IPS-18c (cell line): ENCODE results near the gene PRRC2B.
A peak's percentile ranks its signal among the peaks of the same experiment; 100 is the strongest.
"Not testable (repeated sequence)": the region's sequence is repeated elsewhere in the genome, so short reads cannot be mapped to it uniquely, and the experiment has no call there.

Experiments
- H3K4me3 ChIP-seq: 2 replicates; pipeline ENCODE4 v1.7.0; 2013; ENCODE audit warnings: low read depth, mild to moderate bottlenecking, low read length, moderate library complexity; ENCODE audit not compliant: insufficient read depth
- H3K9me3 ChIP-seq: one replicate; pipeline ENCODE4 v1.6.1; 2013; ENCODE audit warnings: mild to moderate bottlenecking, low read length, moderate library complexity; ENCODE audit not compliant: control insufficient read depth, insufficient read depth

Gene PRRC2B

GRCh38 chr9:131525643-131526565 is 132.0 kb downstream of the PRRC2B start:
- H3K4me3 ChIP-seq = no peak overlapping the region
- H3K9me3 ChIP-seq = no peaks in the 10 kb centered on the region

- Histone ChIP-seq H3K4me3 (no peak overlapping the region), H3K9me3 (no peaks in the 10 kb centered on the region)
Measured at GRCh38 chr9:131528186-131528585, 134.3 kb downstream of the PRRC2B start.

GRCh38 chr9:131528886-131529505 is 135.1 kb downstream of the PRRC2B start:
- Histone ChIP-seq H3K9me3 (no peaks in the 10 kb centered on the region), H3K4me3 (no peak overlapping the region)

- peak overlapping the region; percentile 81 for H3K4me3 ChIP-seq
- H3K9me3 ChIP-seq = no peaks in the 10 kb centered on the region
Measured at GRCh38 chr9:131529597-131530545, 136.0 kb downstream of the PRRC2B start.

- H3K4me3 ChIP-seq = peak overlapping the region; percentile 81
Measured at GRCh38 chr9:131530546-131530919, 136.6 kb downstream of the PRRC2B start.

GRCh38 chr9:131530920-131531832 is 137.3 kb downstream of the PRRC2B start, which contains the start of gene UCK1:
Gene UCK1 (minus strand): TSS chr9:131531263. CDS start chr9:131531174, 89 bp downstream.
- Histone ChIP-seq H3K4me3 (peak within 1 kb of the TSS; percentile 81), H3K9me3 (no peaks in the 10 kb centered on the region)

More at GRCh38 chr9:131530546-131530919, 136.6 kb downstream of the PRRC2B start:
- H3K9me3 ChIP-seq = no peaks in the 10 kb centered on the region

- Histone ChIP-seq H3K9me3 (no peaks in the 10 kb centered on the region), H3K4me3 (no peak overlapping the region)
Measured at GRCh38 chr9:131534721-131535237, 140.9 kb downstream of the PRRC2B start.

GRCh38 chr9:131537946-131538345 is 144.1 kb downstream of the PRRC2B start:
- H3K9me3 ChIP-seq = no peaks in the 10 kb centered on the region
- H3K4me3 ChIP-seq = no peak overlapping the region

- H3K9me3 ChIP-seq = peaks cover 4% of the 10 kb centered on the region
- H3K4me3 ChIP-seq = no peak overlapping the region
Measured at GRCh38 chr9:131539223-131539923, 145.5 kb downstream of the PRRC2B start.

GRCh38 chr9:131543141-131543540 is 149.3 kb downstream of the PRRC2B start:
- no peak overlapping the region for H3K4me3 ChIP-seq
- H3K9me3 ChIP-seq = peaks cover 4% of the 10 kb centered on the region

GRCh38 chr9:131545003-131545785 is 151.3 kb downstream of the PRRC2B start, which contains the start of gene PRRT1B:
Gene PRRT1B (plus strand): TSS chr9:131545523. CDS start chr9:131545616, 93 bp downstream.
- peaks cover 4% of the 10 kb centered on the region for H3K9me3 ChIP-seq
- peak within 1 kb of the TSS; percentile 43 for H3K4me3 ChIP-seq

- Histone ChIP-seq H3K9me3 (peaks cover 4% of the 10 kb centered on the region), H3K4me3 (peak overlapping the region; percentile 43)
Measured at GRCh38 chr9:131545786-131546335, 152.0 kb downstream of the PRRC2B start.

GRCh38 chr9:131546336-131547084 is 152.6 kb downstream of the PRRC2B start:
- Histone ChIP-seq H3K9me3 (peaks cover 4% of the 10 kb centered on the region), H3K4me3 (peak overlapping the region; percentile 49)

GRCh38 chr9:131549186-131549585 is 155.3 kb downstream of the PRRC2B start:
- not testable (repeated sequence) for H3K9me3 ChIP-seq, H3K4me3 ChIP-seq
